ENCODE data around the gene CCDC85C. TPM values are rescaled to one million over a fixed set of nuclear protein-coding genes. Genes with fewer than 3 reads are reported as not detected.

Gene CCDC85C
- total RNA-seq, 1 experiment from 2014 or later, result 42.3 TPM

- H3K36me3 ChIP-seq (ENCODE audit: control insufficient read depth in 1 of 2, insufficient read depth in 2 of 2, low read length in 2 of 2), result peaks cover 0 to 2% of the 10 kb centered on the region in 2 experiments; a peak in 1 of 4 replicates
- no TSS peak for BruUV-seq (replicated peaks)
- intact Hi-C loops (cut with micrococcal nuclease), result no loop called here
These were observed 152.8 kb downstream of the CCDC85C start for GRCh38 chr14:99451234-99451633.

More at GRCh38 chr14:99451234-99451633, 152.8 kb downstream of the CCDC85C start:
- Histone ChIP-seq H3K9me2 (ENCODE audit: insufficient read depth) (no peaks in the 10 kb centered on the region), H4K20me1 (ENCODE audit: insufficient read depth) (no peaks in the 10 kb centered on the region), H2AFZ (ENCODE audit: low read depth, low read length, poor library complexity, severe bottlenecking) (no peak overlapping the region), H3K79me2 (ENCODE audit: insufficient read depth, low read length) (no peaks in the 10 kb centered on the region), H3K4me2 (ENCODE audit: low read length) (no peak overlapping the region), H3K27me3 (ENCODE audit: insufficient read depth, low read length) (no peaks in the 10 kb centered on the region), H3K4me3 (replicated peaks in 1 of 2; ENCODE audit: low read depth in 1 of 2, low read length in 2 of 2) (no peak overlapping the region), H3K4me1 (ENCODE audit: control insufficient read depth in 1 of 2, insufficient read depth in 2 of 2, low read length in 2 of 2) (no peaks in the 10 kb centered on the region), H3K9me3 (ENCODE audit: control insufficient read depth in 1 of 2, insufficient read depth in 1 of 2, low read depth in 1 of 2, low read length in 2 of 2) (no peaks in the 10 kb centered on the region), H3K27ac (ENCODE audit: low read depth, low read length) (no peak overlapping the region), H3K9ac (ENCODE audit: low read length) (no peak overlapping the region)
- ChIA-PET RAD21 (ENCODE audit: low non-redundant PET in 1 of 2, low total read pairs in 2 of 2, uncharacterized antibody in 2 of 2, unreplicated experiment in 2 of 2) (no interaction called here), POLR2A (no interaction called here), CTCF (no interaction called here)
- TF ChIP-seq REST (IDR thresholded peaks at IDR 0.05; ENCODE audit: low read depth) (no peak), TCF7L2 (IDR thresholded peaks at IDR 0.05; ENCODE audit: borderline replicate concordance, extremely low read depth, insufficient read depth, insufficient read length) (no peak), POLR2A (IDR thresholded peaks at IDR 0.05; ENCODE audit: borderline replicate concordance, extremely low read depth, insufficient read depth, insufficient read length) (no peak), POLR2AphosphoS5 (IDR thresholded peaks at IDR 0.05; ENCODE audit: low read depth, low read length) (no peak), ZFX (IDR thresholded peaks at IDR 0.05) (no peak), FOSL1 (IDR thresholded peaks at IDR 0.05; ENCODE audit: low read depth) (no peak), SRF (IDR thresholded peaks at IDR 0.05; ENCODE audit: low read depth) (no peak), ZNF274 (IDR thresholded peaks at IDR 0.05; ENCODE audit: low read depth, low read length) (no peak), YY1 (IDR thresholded peaks at IDR 0.05; ENCODE audit: extremely low read depth, insufficient replicate concordance, low read depth, low read length) (no peak), EZH2phosphoT487 (IDR thresholded peaks at IDR 0.05; ENCODE audit: borderline replicate concordance) (no peak), SIN3A (IDR thresholded peaks at IDR 0.05; ENCODE audit: low read depth) (no peak), CBX3 (IDR thresholded peaks at IDR 0.05; ENCODE audit: low read depth) (no peak), CEBPB (IDR thresholded peaks at IDR 0.05; ENCODE audit: low read depth) (no peak), SP1 (IDR thresholded peaks at IDR 0.05; ENCODE audit: low read depth) (no peak), ELF1 (IDR thresholded peaks at IDR 0.05; ENCODE audit: borderline replicate concordance, low read depth) (no peak), EGR1 (IDR thresholded peaks at IDR 0.05; ENCODE audit: low read depth) (no peak), MAX (IDR thresholded peaks at IDR 0.05) (no peak)
- TF ChIP-seq, protein P1, sequence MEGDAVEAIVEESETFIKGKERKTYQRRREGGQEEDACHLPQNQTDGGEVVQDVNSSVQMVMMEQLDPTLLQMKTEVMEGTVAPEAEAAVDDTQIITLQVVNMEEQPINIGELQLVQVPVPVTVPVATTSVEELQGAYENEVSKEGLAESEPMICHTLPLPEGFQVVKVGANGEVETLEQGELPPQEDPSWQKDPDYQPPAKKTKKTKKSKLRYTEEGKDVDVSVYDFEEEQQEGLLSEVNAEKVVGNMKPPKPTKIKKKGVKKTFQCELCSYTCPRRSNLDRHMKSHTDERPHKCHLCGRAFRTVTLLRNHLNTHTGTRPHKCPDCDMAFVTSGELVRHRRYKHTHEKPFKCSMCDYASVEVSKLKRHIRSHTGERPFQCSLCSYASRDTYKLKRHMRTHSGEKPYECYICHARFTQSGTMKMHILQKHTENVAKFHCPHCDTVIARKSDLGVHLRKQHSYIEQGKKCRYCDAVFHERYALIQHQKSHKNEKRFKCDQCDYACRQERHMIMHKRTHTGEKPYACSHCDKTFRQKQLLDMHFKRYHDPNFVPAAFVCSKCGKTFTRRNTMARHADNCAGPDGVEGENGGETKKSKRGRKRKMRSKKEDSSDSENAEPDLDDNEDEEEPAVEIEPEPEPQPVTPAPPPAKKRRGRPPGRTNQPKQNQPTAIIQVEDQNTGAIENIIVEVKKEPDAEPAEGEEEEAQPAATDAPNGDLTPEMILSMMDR (IDR thresholded peaks at IDR 0.05 in 2 of 3, conservative IDR thresholded peaks at IDR 0.05 in 1 of 3; ENCODE audit: borderline replicate concordance in 1 of 3, insufficient read depth in 1 of 3, low read depth in 2 of 3, low read length in 2 of 3), result no peak
- TF ChIP-seq, protein P2, sequence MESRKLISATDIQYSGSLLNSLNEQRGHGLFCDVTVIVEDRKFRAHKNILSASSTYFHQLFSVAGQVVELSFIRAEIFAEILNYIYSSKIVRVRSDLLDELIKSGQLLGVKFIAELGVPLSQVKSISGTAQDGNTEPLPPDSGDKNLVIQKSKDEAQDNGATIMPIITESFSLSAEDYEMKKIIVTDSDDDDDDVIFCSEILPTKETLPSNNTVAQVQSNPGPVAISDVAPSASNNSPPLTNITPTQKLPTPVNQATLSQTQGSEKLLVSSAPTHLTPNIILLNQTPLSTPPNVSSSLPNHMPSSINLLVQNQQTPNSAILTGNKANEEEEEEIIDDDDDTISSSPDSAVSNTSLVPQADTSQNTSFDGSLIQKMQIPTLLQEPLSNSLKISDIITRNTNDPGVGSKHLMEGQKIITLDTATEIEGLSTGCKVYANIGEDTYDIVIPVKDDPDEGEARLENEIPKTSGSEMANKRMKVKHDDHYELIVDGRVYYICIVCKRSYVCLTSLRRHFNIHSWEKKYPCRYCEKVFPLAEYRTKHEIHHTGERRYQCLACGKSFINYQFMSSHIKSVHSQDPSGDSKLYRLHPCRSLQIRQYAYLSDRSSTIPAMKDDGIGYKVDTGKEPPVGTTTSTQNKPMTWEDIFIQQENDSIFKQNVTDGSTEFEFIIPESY (IDR thresholded peaks at IDR 0.05; ENCODE audit: extremely low read depth, insufficient replicate concordance, low read length), result no peak
- ATAC-seq (no peak), DNase-seq (ENCODE audit: low read depth, low spot score) (no peak)

All from HCT116 (cell line).